Upper lobe of right lung (tissue), 1 donor: Measurements from ENCODE around the gene LILRB4. TPM values are rescaled to one million over a fixed set of nuclear protein-coding genes. Genes with fewer than 3 reads are reported as not detected.
"Not testable (repeated sequence)": the region's sequence is repeated elsewhere in the genome, so short reads cannot be mapped to it uniquely, and the experiment has no call there.

Experiments
- ATAC-seq: fragments of 200-7000 bp; cut with Tn5 transposase; one replicate; pipeline ENCODE4 v1.9.1; 2020; ENCODE audit warnings: mild to moderate bottlenecking, moderate library complexity
- DNase-seq: peaks from one replicate; pipeline ENCODE4 v3.0.0-alpha.2; 2020
- H3K27ac ChIP-seq: fragments of 200-600 bp; one replicate; pipeline ENCODE4 v1.8.0; 2022
- H3K27me3 ChIP-seq: fragments of 200-600 bp; one replicate; pipeline ENCODE4 v1.8.0; 2022; ENCODE audit warnings: mild to moderate bottlenecking
- H3K36me3 ChIP-seq: fragments of 200-600 bp; one replicate; pipeline ENCODE4 v1.8.0; 2022
- H3K4me1 ChIP-seq: fragments of 200-600 bp; one replicate; pipeline ENCODE4 v1.8.0; 2022
- H3K4me3 ChIP-seq: fragments of 200-600 bp; one replicate; pipeline ENCODE4 v1.8.0; 2022; ENCODE audit warnings: mild to moderate bottlenecking
- H3K9me3 ChIP-seq: fragments of 200-600 bp; one replicate; pipeline ENCODE4 v1.8.0; 2022
- intact Hi-C: fragments of 100-400 bp; cut with DNase I; formaldehyde crosslinking; loops from one replicate; pipeline ENCODE4 v1.11.0; 2022
- microRNA-seq: library from miRNA; unstranded; fragments of <30 nt; microRNA quantifications from one replicate; pipeline ENCODE4 v1.2.0, GENCODE V29; 2020; ENCODE audit warnings: borderline microRNAs expressed
- total RNA-seq: library from RNA; stranded (reverse); fragmentation: NEBNext Ultra II Directional; extraction: Animal tissue kit (Norgen Biotek cat#: 25700); gene quantifications from one replicate; pipeline ENCODE4 v1.2.1, GENCODE V29; 2021
- TF ChIP-seq, protein P1 (sequence below): fragments of 200-600 bp; IDR thresholded peaks from one replicate; pipeline ENCODE4 v1.8.0; 2022; ENCODE audit warnings: antibody characterized with exemption
- donor health status: DM: no; HTN: yes; CAD: no; lungs with severe emphysema.

LILRB4 gene
- total RNA-seq, 1 donor from 2014 or later = 29.8 TPM

DNA sequence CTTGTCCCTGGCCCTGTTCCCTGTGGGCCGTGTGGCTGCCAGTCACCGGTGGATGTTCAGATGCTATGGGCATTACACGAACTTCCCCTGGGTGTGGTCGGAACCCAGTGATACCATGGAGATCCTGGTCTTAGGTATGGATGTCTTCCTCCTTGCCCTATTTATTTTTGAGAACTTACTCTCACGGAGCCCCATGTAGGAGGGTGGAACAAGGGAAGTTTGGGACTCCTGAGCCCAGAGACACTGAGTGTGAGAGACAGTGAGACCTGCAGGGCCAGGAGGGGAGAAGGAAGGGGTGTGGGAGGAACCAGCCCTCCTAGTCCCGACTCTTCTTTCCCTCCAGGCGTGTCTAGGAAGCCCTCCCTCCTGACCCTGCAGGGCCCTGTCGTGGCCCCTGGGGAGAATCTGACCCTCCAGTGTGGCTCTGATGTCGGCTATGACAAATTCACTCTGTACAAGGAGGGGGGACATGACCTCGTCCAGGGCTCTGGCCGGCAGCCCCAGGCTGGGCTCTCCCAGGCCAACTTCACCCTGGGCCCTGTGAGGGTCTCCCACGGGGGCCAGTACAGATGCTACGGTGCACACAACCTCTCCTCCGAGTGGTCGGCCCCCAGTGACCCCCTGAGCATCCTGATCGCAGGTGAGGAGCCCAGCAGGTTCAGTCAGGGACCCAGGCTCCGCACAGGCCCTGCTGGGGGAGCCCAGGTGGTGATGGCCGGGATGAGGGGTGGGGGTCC lies 46.6 kb downstream of the LILRB4 start:
- ATAC-seq (no peak), DNase-seq (no peak)
- TF ChIP-seq, protein P1, sequence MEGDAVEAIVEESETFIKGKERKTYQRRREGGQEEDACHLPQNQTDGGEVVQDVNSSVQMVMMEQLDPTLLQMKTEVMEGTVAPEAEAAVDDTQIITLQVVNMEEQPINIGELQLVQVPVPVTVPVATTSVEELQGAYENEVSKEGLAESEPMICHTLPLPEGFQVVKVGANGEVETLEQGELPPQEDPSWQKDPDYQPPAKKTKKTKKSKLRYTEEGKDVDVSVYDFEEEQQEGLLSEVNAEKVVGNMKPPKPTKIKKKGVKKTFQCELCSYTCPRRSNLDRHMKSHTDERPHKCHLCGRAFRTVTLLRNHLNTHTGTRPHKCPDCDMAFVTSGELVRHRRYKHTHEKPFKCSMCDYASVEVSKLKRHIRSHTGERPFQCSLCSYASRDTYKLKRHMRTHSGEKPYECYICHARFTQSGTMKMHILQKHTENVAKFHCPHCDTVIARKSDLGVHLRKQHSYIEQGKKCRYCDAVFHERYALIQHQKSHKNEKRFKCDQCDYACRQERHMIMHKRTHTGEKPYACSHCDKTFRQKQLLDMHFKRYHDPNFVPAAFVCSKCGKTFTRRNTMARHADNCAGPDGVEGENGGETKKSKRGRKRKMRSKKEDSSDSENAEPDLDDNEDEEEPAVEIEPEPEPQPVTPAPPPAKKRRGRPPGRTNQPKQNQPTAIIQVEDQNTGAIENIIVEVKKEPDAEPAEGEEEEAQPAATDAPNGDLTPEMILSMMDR = no peak
- H3K36me3 ChIP-seq = no peaks in the 10 kb centered on the region
- H3K4me1 ChIP-seq = no peaks in the 10 kb centered on the region
- H3K27ac ChIP-seq = no peak overlapping the region
- H3K9me3 ChIP-seq = no peaks in the 10 kb centered on the region
- intact Hi-C loops = no loop called here
- no peaks in the 10 kb centered on the region for H3K27me3 ChIP-seq
- no peak overlapping the region for H3K4me3 ChIP-seq

DNA sequence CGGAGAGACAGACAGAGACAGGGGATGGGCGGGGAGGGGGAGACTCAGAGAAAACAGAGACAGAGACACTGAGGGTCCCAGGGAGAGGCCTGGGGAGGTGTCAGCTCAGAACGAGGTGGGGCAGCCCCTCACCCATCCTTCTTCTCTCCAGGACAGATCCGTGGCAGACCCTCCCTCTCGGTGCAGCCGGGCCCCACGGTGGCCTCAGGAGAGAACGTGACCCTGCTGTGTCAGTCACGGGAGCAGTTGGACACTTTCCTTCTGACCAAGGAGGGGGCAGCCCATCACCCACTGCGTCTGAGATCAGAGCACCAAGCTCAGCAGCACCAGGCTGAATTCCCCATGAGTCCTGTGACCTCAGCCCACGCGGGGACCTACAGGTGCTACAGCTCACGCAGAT lies 47.2 kb downstream of the LILRB4 start:
- H3K4me3 ChIP-seq, H3K27me3 ChIP-seq, H3K4me1 ChIP-seq, H3K9me3 ChIP-seq, ATAC-seq, intact Hi-C loops, DNase-seq, H3K36me3 ChIP-seq, H3K27ac ChIP-seq: not testable (repeated sequence)

Small RNAs within 50 kb of the gene (microRNA-seq; reads per million reads assigned to microRNA genes)
- not detected for gene MIR8061

Other genes starting within 250 kb of the LILRB4 start
- gene TTYH1, start 247.5 kb upstream of the LILRB4 start, total RNA-seq = not detected
- gene LENG8, start 213.8 kb upstream of the LILRB4 start, total RNA-seq = 191 TPM
- gene LENG9, start 199.2 kb upstream of the LILRB4 start, total RNA-seq = 7.2 TPM
- 38.2 TPM for gene CDC42EP5, start 189.7 kb upstream of the LILRB4 start, total RNA-seq
- not detected for gene LAIR2, start 160.2 kb upstream of the LILRB4 start, total RNA-seq
- gene LILRA2, start 89.2 kb upstream of the LILRB4 start, total RNA-seq = 15.4 TPM
- gene LILRA1, start 69.4 kb upstream of the LILRB4 start, total RNA-seq = 4.7 TPM
- 23.6 TPM for gene LILRB1, start 32.5 kb upstream of the LILRB4 start, total RNA-seq
- gene KIR3DL3, start 61.5 kb downstream of the LILRB4 start, total RNA-seq = not detected
- not detected for gene KIR2DL3, start 75.5 kb downstream of the LILRB4 start, total RNA-seq
- gene KIR2DL1, start 106.8 kb downstream of the LILRB4 start, total RNA-seq = 0.58 TPM
- gene KIR2DL4, start 140.6 kb downstream of the LILRB4 start, total RNA-seq = 0.46 TPM
- gene KIR3DL1, start 153.5 kb downstream of the LILRB4 start, total RNA-seq = 0.23 TPM
- gene KIR2DS4, start 169.7 kb downstream of the LILRB4 start, total RNA-seq = 0.41 TPM
- 0.35 TPM for gene KIR3DL2, start 187.5 kb downstream of the LILRB4 start, total RNA-seq
- gene FCAR, start 211.2 kb downstream of the LILRB4 start, total RNA-seq = 3.2 TPM
- gene NCR1, start 243.2 kb downstream of the LILRB4 start, total RNA-seq = 1.5 TPM